ENCODE data around the gene LGALS9. TPM values are rescaled to one million over a fixed set of nuclear protein-coding genes. Genes with fewer than 3 reads are reported as not detected.

The LGALS9 gene
- total and polyA plus RNA-seq, 9 of the 15 experiments (the other 6 are each of a cell fraction or from before 2014, with no cell fraction given), result 0.45 to 6.9 (median 2.8) TPM

DNA sequence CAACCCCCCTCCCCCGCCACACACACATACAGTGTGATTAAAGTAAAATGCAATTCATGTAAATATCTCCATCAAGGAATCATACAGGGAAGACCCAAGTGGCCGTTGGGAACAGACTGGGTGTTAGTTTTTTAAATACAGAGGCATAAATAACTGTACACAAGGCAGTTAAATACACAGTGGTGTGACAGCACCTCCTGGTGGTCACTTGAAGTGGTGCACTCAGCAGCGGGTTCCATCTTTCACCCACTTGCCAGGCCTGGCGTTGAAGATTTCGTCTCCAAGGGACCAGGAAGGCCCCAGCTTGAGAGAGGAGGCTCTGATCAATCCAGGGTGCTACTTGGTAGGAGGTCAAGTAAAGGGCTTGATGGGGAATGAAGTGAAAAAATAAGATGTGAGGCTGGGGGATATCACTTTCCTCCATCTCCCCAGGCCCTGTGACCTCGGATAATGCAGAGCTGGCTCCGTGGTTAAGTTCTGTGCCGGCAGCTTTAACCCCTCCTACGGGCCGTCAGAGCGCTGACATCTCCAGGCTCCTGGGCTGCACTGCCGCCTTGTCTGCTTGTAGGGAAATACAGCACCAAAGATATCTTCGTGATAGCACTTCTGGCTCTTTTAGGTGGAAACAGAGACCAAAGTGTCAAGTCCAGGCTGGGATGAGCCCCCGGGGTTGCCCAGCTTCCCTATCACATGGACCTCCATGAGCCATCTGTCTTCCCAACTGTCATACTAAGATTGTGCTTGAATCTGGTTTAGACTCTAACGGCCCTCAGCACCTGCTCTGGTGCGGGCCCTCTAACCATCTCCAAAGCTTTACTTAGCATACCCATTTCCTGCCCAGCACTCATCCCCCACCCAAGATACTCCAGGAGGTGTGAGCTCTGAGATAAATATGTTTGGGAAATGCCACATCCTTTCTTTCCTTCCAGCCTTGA is 20.7 kb downstream of the LGALS9 start (continued):
- TF ChIP-seq, protein P1, sequence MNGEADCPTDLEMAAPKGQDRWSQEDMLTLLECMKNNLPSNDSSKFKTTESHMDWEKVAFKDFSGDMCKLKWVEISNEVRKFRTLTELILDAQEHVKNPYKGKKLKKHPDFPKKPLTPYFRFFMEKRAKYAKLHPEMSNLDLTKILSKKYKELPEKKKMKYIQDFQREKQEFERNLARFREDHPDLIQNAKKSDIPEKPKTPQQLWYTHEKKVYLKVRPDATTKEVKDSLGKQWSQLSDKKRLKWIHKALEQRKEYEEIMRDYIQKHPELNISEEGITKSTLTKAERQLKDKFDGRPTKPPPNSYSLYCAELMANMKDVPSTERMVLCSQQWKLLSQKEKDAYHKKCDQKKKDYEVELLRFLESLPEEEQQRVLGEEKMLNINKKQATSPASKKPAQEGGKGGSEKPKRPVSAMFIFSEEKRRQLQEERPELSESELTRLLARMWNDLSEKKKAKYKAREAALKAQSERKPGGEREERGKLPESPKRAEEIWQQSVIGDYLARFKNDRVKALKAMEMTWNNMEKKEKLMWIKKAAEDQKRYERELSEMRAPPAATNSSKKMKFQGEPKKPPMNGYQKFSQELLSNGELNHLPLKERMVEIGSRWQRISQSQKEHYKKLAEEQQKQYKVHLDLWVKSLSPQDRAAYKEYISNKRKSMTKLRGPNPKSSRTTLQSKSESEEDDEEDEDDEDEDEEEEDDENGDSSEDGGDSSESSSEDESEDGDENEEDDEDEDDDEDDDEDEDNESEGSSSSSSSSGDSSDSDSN (IDR thresholded peaks at IDR 0.05; ENCODE audit: borderline replicate concordance in 1 of 2, low read depth in 2 of 2, low read length in 2 of 2), result 0 out of 4 replicates have a peak, but pooled peaks of 1 of the 2 experiments have one; percentile 28
- TF ChIP-seq ZNF232 (CRISPR knock-in tag; IDR thresholded peaks at IDR 0.05) (no peak), STAG1 (CRISPR knock-in tag; IDR thresholded peaks at IDR 0.05; ENCODE audit: borderline replicate concordance) (peak; percentile 75; the same call in 1 of the 2 replicates)
- TF ChIP-seq, protein P2, sequence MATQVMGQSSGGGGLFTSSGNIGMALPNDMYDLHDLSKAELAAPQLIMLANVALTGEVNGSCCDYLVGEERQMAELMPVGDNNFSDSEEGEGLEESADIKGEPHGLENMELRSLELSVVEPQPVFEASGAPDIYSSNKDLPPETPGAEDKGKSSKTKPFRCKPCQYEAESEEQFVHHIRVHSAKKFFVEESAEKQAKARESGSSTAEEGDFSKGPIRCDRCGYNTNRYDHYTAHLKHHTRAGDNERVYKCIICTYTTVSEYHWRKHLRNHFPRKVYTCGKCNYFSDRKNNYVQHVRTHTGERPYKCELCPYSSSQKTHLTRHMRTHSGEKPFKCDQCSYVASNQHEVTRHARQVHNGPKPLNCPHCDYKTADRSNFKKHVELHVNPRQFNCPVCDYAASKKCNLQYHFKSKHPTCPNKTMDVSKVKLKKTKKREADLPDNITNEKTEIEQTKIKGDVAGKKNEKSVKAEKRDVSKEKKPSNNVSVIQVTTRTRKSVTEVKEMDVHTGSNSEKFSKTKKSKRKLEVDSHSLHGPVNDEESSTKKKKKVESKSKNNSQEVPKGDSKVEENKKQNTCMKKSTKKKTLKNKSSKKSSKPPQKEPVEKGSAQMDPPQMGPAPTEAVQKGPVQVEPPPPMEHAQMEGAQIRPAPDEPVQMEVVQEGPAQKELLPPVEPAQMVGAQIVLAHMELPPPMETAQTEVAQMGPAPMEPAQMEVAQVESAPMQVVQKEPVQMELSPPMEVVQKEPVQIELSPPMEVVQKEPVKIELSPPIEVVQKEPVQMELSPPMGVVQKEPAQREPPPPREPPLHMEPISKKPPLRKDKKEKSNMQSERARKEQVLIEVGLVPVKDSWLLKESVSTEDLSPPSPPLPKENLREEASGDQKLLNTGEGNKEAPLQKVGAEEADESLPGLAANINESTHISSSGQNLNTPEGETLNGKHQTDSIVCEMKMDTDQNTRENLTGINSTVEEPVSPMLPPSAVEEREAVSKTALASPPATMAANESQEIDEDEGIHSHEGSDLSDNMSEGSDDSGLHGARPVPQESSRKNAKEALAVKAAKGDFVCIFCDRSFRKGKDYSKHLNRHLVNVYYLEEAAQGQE (IDR thresholded peaks at IDR 0.05; ENCODE audit: borderline replicate concordance), result peak; percentile 61; the same call in 1 of the 2 replicates
- TF ChIP-seq, protein P2 (CRISPR knock-in tag; IDR thresholded peaks at IDR 0.05; ENCODE audit: low read depth), result no peak
- TF ChIP-seq, protein P3, sequence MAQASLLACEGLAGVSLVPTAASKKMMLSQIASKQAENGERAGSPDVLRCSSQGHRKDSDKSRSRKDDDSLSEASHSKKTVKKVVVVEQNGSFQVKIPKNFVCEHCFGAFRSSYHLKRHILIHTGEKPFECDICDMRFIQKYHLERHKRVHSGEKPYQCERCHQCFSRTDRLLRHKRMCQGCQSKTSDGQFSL (CRISPR knock-in tag; IDR thresholded peaks at IDR 0.05), result no peak
- TF ChIP-seq, protein P3 (tag; IDR thresholded peaks at IDR 0.05), result no peak
